GM21717 (cell line): ENCODE results near the gene ZNF362.

Experiments
- ATAC-seq: cut with Tn5 transposase; IDR thresholded peaks from one replicate; pipeline ENCODE4 v1.9.1; 2021; ENCODE audit warnings: mild to moderate bottlenecking, moderate library complexity; ENCODE audit not compliant: unreplicated experiment

The ZNF362 gene

DNA sequence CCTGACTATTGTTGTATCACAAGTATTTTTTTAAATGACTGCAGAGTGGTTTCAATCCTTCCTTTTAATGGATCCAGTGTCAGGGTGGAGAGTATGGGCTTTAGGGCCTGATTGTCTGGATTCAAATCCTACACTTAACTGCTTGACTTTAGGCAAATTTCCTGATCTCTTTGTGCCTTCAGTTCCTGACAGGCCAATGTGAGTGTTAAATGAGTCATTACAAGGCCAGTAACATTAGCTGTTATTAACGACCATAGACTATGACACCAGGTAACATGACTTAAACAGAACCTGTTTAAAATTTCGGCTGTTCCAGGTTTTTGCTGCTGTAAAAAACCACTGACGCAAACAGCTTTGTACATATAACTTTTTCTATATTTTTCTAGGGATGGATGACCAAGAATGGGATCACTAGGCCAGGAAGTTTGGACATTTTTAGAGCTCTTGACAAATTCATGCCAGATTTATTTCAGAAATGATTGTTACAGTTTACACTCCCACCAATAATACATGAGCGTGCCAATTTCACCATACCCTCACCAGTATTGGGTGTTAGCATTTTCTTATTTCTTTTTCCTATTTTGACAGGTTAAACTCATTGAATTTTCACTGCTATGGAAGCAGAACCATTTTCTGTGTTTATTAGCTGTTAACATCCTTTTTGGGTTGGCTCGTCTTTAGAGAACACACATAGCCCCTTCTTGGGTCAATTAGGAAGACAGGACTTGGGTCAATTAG is 11.3 kb downstream of the ZNF362 start:
- ATAC-seq = no peak

GRCh38 chr1:33268457-33268856 is 12.2 kb downstream of the ZNF362 start:
- ATAC-seq = no peak

- no peak for ATAC-seq
Measured at GRCh38 chr1:33268927-33269610, 12.8 kb downstream of the ZNF362 start.

DNA sequence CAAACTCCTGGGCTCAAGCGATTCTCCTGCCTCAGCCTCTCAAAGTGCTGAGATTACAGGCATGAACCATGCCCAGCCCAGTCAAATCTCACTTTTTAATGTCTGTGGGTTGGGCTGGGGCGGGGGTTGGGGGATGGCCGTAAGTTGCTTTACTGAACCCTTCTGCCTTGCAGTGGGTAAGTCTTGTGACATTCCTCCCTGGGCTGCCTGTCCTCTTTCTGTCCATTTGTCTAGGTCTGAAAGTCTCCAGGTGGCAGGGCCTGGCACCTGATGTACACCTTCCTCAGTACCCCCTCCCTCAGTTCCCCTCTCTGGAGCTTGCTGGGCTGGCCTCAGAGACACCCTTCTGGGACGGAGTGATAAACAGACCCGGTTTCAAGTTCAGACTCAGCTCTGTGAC is 13.3 kb downstream of the ZNF362 start:
- ATAC-seq = no peak

- ATAC-seq = no peak
Measured at GRCh38 chr1:33270379-33270778, 14.1 kb downstream of the ZNF362 start.

- ATAC-seq = no peak
Measured at GRCh38 chr1:33270808-33271465, 14.6 kb downstream of the ZNF362 start.

- ATAC-seq = no peak
Measured at GRCh38 chr1:33271666-33272505, 15.6 kb downstream of the ZNF362 start.

GRCh38 chr1:33272509-33272908 is 16.2 kb downstream of the ZNF362 start:
- no peak for ATAC-seq

GRCh38 chr1:33272930-33273329 is 16.6 kb downstream of the ZNF362 start:
- no peak for ATAC-seq

DNA sequence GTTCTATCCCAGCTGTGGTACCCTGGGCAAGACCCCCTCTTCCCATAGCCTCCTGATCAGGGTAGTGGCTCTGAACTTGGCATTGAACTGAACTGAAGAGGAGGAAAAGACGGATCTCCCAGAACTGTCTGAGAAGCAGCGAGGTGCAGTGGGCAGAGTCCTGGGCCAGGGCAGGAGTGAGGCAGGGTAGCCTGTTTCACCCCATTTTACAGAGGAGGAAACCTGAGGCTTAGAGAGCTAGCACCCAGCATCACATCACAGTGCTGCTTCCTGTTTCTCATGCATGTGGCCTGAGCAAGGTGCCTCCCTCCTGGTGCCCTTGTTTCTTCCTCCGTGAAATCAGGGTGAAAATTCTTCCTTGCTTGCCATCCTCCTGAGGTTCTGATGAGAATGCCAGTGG is 17.1 kb downstream of the ZNF362 start:
- no peak for ATAC-seq

- ATAC-seq = no peak
Measured at GRCh38 chr1:33273961-33274371, 17.7 kb downstream of the ZNF362 start.

DNA sequence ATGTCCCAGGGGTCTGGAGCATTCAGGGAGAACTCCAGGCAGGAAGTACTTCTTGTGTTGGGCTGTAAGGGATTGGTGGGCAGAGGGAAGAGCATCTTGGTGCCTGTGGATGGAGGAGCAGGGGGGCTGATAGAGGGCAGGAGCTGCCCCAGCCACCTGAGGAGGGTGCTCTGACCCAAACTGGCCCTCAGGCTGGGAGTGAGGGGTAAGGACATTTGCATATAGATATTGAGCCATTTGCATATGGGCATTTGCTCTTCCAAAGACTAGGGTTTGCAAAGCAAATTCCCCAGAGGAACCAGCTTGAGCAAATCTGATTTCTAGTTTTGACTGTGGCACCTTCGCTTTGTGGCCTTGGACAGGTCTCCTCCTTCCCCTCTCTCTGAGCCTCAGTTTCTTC is 18.2 kb downstream of the ZNF362 start:
- no peak for ATAC-seq

GRCh38 chr1:33275195-33275594 is 18.9 kb downstream of the ZNF362 start:
- ATAC-seq = no peak

- ATAC-seq = no peak
Measured at GRCh38 chr1:33275706-33276572, 19.6 kb downstream of the ZNF362 start.

- no peak for ATAC-seq
Measured at GRCh38 chr1:33276573-33277298, 20.4 kb downstream of the ZNF362 start.

GRCh38 chr1:33277488-33278084 is 21.3 kb downstream of the ZNF362 start:
- no peak for ATAC-seq

GRCh38 chr1:33280091-33280661 is 23.9 kb downstream of the ZNF362 start:
- ATAC-seq = no peak

DNA sequence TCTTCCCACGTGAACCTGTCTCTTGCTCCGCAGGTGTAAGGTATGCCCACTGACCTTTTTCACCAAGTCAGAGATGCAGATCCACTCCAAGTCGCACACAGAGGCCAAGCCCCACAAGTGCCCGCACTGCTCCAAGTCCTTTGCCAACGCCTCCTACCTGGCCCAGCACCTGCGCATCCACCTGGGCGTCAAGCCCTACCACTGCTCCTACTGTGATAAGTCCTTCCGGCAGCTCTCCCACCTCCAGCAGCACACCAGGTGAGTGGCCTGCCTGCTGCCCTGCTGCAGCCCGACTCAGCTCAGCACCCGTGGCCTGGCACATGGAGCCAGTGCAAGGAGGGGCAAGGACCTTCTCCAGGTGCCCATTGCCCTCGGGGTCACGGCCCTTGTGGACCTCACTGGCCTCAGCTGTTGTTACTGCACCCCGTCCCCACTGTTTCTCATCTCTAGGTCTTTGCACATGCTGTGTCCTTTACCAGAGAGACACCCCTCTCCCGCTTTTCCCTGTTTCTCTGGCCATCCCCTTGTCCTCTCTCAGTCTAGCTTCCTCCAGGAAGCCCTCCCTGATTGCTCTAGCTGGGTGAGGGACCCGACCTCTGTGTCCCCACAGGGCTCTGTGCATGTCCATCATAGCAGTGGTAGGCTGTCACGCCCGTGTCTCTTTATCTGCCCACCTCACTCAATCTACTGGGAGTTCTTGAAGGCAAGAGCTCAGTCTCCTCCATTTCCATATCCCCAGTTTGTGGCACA is 25.4 kb downstream of the ZNF362 start:
- no peak for ATAC-seq
